GM19035 (cell line): Measurements from ENCODE around the gene SLC1A7.

Source experiments
- ATAC-seq: cut with Tn5 transposase; IDR thresholded peaks from one replicate; pipeline ENCODE4 v1.9.1; 2021; ENCODE audit not compliant: unreplicated experiment

Gene SLC1A7

GRCh38 chr1:53091841-53092645 lies 50.4 kb downstream of the SLC1A7 start:
- no peak for ATAC-seq

GRCh38 chr1:53090227-53091147 lies 52.0 kb downstream of the SLC1A7 start:
- no peak for ATAC-seq

- ATAC-seq: no peak
These were observed 52.8 kb downstream of the SLC1A7 start for GRCh38 chr1:53089478-53090226.

GRCh38 chr1:53088616-53089300 lies 53.7 kb downstream of the SLC1A7 start:
- no peak for ATAC-seq

- no peak for ATAC-seq
These were observed 54.8 kb downstream of the SLC1A7 start for GRCh38 chr1:53087332-53088285.

GRCh38 chr1:53086491-53087070 lies 55.9 kb downstream of the SLC1A7 start:
- no peak for ATAC-seq

- ATAC-seq: no peak
These were observed 57.0 kb downstream of the SLC1A7 start for GRCh38 chr1:53085405-53085804.

- no peak for ATAC-seq
These were observed 57.9 kb downstream of the SLC1A7 start for GRCh38 chr1:53084589-53084971.

GRCh38 chr1:53083636-53084588 lies 58.5 kb downstream of the SLC1A7 start:
- no peak for ATAC-seq

GRCh38 chr1:53082826-53083455 lies 59.5 kb downstream of the SLC1A7 start:
- no peak for ATAC-seq

- ATAC-seq: no peak
These were observed 60.9 kb downstream of the SLC1A7 start for GRCh38 chr1:53081384-53082066.

GRCh38 chr1:53080769-53081168 lies 61.7 kb downstream of the SLC1A7 start:
- ATAC-seq: no peak

- no peak for ATAC-seq
These were observed 62.4 kb downstream of the SLC1A7 start for GRCh38 chr1:53080041-53080440.

GRCh38 chr1:53079251-53079650 lies 63.2 kb downstream of the SLC1A7 start:
- ATAC-seq: no peak

- no peak for ATAC-seq
These were observed 63.9 kb downstream of the SLC1A7 start for GRCh38 chr1:53078333-53079101.

GRCh38 chr1:53077599-53077965 lies 64.9 kb downstream of the SLC1A7 start:
- no peak for ATAC-seq
